GM19467 (cell line): ENCODE measurements around the gene GYS1.
A peak's percentile ranks its signal among the peaks of the same experiment; 100 is the strongest.

Source experiments
- ATAC-seq: cut with Tn5 transposase; IDR thresholded peaks from one replicate; pipeline ENCODE4 v1.9.1; 2021; ENCODE audit warnings: mild to moderate bottlenecking, moderate library complexity; ENCODE audit not compliant: unreplicated experiment

The GYS1 gene

DNA sequence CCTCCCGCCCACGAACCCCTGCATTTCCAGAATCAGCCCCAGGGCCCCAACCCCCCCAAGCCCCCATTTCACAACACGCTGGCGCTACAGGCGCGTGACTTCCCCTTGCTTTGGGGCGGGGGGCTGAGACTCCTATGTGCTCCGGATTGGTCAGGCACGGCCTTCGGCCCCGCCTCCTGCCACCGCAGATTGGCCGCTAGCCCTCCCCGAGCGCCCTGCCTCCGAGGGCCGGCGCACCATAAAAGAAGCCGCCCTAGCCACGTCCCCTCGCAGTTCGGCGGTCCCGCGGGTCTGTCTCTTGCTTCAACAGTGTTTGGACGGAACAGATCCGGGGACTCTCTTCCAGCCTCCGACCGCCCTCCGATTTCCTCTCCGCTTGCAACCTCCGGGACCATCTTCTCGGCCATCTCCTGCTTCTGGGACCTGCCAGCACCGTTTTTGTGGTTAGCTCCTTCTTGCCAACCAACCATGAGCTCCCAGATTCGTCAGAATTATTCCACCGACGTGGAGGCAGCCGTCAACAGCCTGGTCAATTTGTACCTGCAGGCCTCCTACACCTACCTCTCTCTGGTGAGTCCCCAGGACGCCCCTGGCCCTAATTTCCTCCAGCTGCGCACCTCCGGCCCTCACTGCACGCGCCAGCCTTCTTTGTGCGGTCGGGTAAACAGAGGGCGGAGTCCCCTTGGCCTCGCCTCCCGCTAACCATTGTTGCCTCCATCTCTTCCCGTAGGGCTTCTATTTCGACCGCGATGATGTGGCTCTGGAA, 27.9 kb downstream of the GYS1 start, which contains the start of gene FTL:
Gene FTL, plus strand, starts transcription at position 270 of the 766 bp plus-strand sequence. Its CDS starts 199 bp downstream, at position 469.
- peak; percentile 48 for ATAC-seq

DNA sequence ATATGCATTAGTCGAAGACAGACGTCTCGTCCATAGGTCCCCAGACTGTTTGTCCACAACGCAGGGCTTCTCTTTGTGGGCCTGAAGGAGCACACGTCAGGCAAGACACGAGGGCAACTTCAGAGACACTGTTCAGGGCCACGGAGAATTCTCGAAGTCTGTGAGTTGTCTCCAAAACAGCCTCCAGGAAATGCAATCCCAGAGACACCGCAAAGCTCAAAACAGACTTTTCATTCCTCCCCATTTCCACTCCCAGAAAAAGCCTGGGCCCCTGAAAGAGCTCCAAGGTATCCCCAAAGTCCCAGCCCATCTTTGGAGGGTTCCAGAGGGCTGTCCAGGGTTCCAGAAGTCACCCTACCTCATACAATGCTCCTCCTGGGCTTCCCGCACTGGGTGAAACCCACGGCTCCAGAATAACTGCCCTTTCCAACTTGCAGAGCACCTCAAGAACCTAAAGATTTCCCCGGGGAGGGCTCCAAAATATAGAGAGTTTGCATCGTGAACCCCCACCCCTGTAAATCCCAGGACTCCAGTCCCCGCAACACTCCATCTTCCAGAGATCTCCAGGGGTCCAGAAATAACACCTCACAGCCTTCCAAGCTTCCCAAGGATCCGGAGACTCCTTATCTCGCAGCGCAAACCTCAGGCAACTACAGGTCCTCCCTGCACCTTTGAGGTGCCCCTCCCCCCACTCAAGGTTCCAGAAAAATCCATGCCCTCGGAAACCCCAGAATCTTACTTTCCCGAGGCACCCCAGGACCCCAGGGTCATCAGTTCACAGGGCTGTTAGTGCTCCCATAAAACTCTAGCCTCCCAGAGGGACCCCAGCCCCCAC, 28.7 kb downstream of the GYS1 start:
- no peak for ATAC-seq

DNA sequence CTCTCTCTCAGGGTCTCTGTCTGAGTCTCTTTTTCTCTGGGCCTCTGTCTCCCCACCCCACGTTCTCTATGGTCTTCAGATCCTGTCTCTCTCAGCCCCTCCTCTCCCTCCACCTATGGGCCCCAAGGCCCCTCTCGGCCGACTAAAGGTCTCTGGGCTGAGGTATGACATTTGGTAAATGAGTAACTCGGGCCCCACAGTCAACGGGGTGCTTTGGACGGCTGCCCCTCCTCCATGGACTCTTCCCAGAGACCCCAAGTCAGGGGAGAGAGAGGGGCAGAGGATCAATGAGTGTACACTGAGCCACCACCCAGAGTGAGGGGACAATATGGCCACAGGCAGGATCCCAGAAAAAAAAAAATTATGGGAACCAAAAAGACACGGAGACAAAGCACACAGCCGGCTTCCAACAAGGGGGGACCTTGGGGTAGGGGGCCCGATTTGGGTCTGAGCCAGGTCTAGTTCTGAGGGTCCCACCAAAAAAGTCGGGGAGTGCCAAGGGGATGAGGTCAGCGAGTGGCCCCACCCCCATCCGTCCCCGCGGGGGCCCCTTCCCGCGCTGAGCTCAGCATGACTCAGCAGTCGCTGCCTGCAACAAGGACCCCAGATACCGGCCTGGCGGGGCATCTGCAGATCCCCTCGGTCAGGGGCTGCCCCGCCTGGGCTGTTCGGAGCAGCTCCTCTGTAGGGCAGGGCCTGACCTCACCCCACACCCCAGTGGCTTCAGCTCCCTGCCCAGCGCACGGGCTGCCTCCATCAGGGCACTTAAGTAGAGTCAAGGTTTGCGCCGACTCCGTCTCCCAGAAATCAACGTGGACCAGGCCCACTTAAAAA, 29.5 kb downstream of the GYS1 start:
- no peak for ATAC-seq

- no peak for ATAC-seq
Measured at GRCh38 chr19:48962849-48963165, 30.3 kb downstream of the GYS1 start.

GRCh38 chr19:48962029-48962848, 30.9 kb downstream of the GYS1 start:
- ATAC-seq = no peak

- no peak for ATAC-seq
Measured at GRCh38 chr19:48961673-48962028, 31.5 kb downstream of the GYS1 start.

- no peak for ATAC-seq
Measured at GRCh38 chr19:48961051-48961649, 32.0 kb downstream of the GYS1 start.

GRCh38 chr19:48959341-48960239, 33.5 kb downstream of the GYS1 start:
- ATAC-seq = no peak

GRCh38 chr19:48958006-48958405, 35.1 kb downstream of the GYS1 start:
- ATAC-seq = no peak

GRCh38 chr19:48955308-48955958, 37.7 kb downstream of the GYS1 start:
- no peak for ATAC-seq

GRCh38 chr19:48954595-48955307, 38.4 kb downstream of the GYS1 start, which contains the start of gene BAX:
Gene BAX (plus strand): TSS chr19:48954875. CDS start chr19:48954929, 54 bp downstream.
- ATAC-seq = peak; percentile 73

DNA sequence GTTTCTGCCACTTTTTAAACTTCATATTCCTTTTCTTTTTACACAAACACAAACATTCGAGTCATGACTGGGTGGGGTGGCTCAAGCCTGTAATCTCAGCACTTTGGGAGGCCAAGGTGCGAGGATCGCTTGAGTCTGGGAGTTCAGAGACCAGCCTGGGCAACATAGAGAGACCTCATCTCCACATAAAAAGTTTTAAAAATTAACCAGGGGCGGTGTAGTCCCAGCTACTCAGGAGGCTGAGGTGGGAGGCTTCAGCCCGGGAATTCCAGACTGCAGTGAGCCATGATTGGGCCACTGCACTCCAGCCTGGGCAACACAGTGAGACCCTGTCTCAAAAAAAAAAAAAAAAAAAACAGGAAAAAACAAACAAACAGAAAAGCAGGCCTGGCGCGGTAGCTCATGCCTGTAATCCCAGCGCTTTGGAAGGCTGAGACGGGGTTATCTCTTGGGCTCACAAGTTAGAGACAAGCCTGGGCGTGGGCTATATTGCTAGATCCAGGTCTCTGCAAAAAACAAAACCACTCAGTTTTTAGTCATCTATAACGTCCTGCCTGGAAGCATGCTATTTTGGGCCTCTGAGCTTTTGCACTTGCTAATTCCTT, 39.0 kb downstream of the GYS1 start:
- ATAC-seq = no peak

DNA sequence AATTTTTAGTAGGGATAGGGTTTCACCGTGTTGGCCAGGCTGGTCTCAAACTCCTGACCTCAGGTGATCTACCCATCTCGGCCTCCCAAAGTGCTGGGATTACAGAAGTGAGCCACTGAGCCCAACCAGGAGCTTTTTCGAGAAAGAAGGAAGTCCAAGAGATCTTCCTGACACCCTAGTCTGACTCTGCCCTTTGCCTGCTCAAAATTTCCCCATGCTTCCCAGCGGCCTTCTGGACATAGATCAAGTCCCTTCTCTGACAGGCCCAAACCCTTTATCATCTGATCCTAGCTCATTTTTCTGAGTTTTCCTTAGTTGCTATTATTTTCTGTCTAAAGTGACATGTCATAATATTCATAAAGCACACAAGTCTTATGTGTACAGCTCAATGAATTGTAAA, 40.0 kb downstream of the GYS1 start:
- ATAC-seq = no peak

DNA sequence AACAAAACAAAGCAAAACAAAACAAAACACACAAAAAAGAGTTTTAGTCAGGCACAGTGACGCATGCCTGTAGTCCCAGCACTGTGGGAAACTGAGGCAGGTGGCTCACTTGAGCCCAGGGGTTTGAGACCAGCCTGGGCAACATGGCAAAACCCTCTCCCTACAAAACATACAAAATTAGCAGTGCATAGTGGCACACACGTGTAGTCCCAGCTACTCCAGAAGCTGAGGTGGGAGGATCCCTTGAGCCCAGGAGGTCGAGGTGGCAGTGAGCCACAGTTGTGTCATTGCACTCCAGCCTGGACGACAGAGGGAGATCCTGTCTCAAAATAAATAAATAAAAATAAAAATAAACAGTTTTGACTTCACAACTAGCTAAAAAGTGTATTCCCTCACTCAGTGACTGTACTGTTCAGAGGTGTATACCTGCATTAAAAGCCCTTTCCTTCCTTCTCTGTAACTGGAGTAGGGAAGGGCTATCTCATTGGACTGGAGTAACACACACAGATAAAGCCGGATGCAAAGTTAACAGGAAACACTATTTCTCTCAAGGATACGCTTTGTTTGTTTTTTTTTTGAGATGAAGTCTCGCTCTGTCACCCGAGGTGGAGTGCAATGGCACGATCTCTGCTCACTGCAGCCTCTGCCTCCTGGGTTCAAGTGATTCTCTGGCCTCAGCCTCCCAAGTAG, 42.1 kb downstream of the GYS1 start:
- ATAC-seq = no peak

- ATAC-seq = no peak
Measured at GRCh38 chr19:48950159-48950558, 43.0 kb downstream of the GYS1 start.

DNA sequence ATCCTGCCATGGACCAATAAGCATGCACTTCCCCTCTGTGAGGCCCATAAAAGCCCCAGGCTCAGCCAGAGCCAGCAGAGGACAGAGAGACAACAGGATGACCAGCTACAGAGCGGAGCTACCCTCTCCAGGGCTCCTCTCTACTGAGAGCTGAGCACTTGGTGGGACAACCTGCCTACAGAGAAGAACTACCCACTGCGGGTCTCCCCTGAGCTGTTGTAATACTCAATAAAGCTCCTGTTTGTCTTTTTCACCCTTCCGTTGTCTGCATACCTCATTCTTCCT, 45.9 kb downstream of the GYS1 start:
- no peak for ATAC-seq
